SK-N-SH (cell line): ENCODE data around the gene CFAP74. TPM values are rescaled to one million over a fixed set of nuclear protein-coding genes. Genes with fewer than 3 reads are reported as not detected.

Experiments
- CTCF ChIA-PET: fragments of 300-600, 350-600 bp; formaldehyde crosslinking; extraction: SDS; loops from one replicate; lab custom pipeline; 2021; lab: Yijun Ruan, JAX
- POLR2A ChIA-PET: fragments of 350-600 bp; sonication (Branson Sonifier 250); formaldehyde crosslinking; extraction: SDS; loops from one replicate; lab custom pipeline; 2020; ENCODE audit warnings: antibody characterized with exemption, inconsistent platforms; lab: Yijun Ruan, JAX
- DNase-seq: peaks from one replicate; pipeline ENCODE4 v3.0.0; 2012
- H2AFZ ChIP-seq: fragments of 200-600 bp; sonication (generic); 2 replicates; pipeline ENCODE4 v1.8.1; 2016; ENCODE audit warnings: antibody characterized with exemption, mild to moderate bottlenecking, low read depth
- H3F3A ChIP-seq: fragments of 200-600 bp; sonication (generic); replicated peaks from 2 replicates; pipeline ENCODE3; 2016; ENCODE audit warnings: antibody characterized with exemption, mild to moderate bottlenecking; ENCODE audit not compliant: insufficient read depth
- H3K27ac ChIP-seq, 2 experiments: fragments of 200-500 bp in 1 of 2; fragments of 200-600 bp in 1 of 2; sonication (Bioruptor generic) in 1 of 2; sonication (generic), shearing (Covaris generic) in 1 of 2; 2 replicates each; pipeline versions ENCODE4 v1.5.1 to v1.6.1; 2014 to 2016; ENCODE audit warnings: low read depth in 2 of 2, inconsistent platforms in 1 of 2, low read length in 1 of 2, mild to moderate bottlenecking in 1 of 2, mixed read lengths in 1 of 2
- H3K27me3 ChIP-seq: fragments of 200-600 bp; sonication (generic), shearing (Covaris generic); 2 replicates; pipeline ENCODE4 v1.6.1; 2016; ENCODE audit warnings: mixed run types; ENCODE audit not compliant: insufficient read depth
- H3K36me3 ChIP-seq, 2 experiments: fragments of 200-500 bp in 1 of 2; fragments of 200-600 bp in 1 of 2; sonication (Bioruptor generic) in 1 of 2; sonication (generic) in 1 of 2; replicated peaks in 1 of 2; 2 replicates each; pipeline versions ENCODE3 to v1.5.1; 2014 to 2016; ENCODE audit warnings: low read length in 1 of 2, mild to moderate bottlenecking in 1 of 2; ENCODE audit not compliant: insufficient read depth in 2 of 2, control insufficient read depth in 1 of 2
- H3K4me1 ChIP-seq, 2 experiments: fragments of 200-500 bp in 1 of 2; fragments of 200-600 bp in 1 of 2; sonication (Bioruptor generic) in 1 of 2; sonication (generic), shearing (Covaris generic) in 1 of 2; 2 replicates each; pipeline versions ENCODE4 v1.5.1 to v1.6.1; 2014 to 2016; ENCODE audit warnings: low read depth in 1 of 2, low read length in 1 of 2, mixed run types in 1 of 2; ENCODE audit not compliant: insufficient read depth in 2 of 2, control insufficient read depth in 1 of 2
- H3K4me2 ChIP-seq: fragments of 200-600 bp; sonication (generic), shearing (Covaris generic); 2 replicates; pipeline ENCODE4 v1.6.1; 2017; ENCODE audit warnings: mixed run types
- H3K4me3 ChIP-seq, 2 experiments: fragments of 200-500 bp in 1 of 2; fragments of 200-600 bp in 1 of 2; sonication (Bioruptor generic) in 1 of 2; sonication (generic), shearing (Covaris generic) in 1 of 2; 2 replicates each; pipeline versions ENCODE4 v1.5.1 to v1.8.1; 2014 to 2016; ENCODE audit warnings: low read depth in 2 of 2, inconsistent platforms in 1 of 2, low read length in 1 of 2, mild to moderate bottlenecking in 1 of 2, mixed read lengths in 1 of 2, moderate library complexity in 1 of 2
- H3K79me2 ChIP-seq: fragments of 200-600 bp; sonication (generic); 2 replicates; pipeline ENCODE4 v1.8.1; 2017; ENCODE audit warnings: mild to moderate bottlenecking; ENCODE audit not compliant: insufficient read depth
- H3K9ac ChIP-seq: fragments of 200-600 bp; sonication (generic); 2 replicates; pipeline ENCODE4 v1.6.1; 2017; ENCODE audit warnings: mixed run types
- H3K9me2 ChIP-seq: fragments of 200-600 bp; sonication (generic); 2 replicates; pipeline ENCODE4 v1.6.1; 2017; ENCODE audit warnings: mixed run types
- H3K9me3 ChIP-seq: fragments of 200-600 bp; sonication (generic); 2 replicates; pipeline ENCODE4 v1.6.1; 2017; ENCODE audit warnings: mixed run types, mild to moderate bottlenecking, moderate library complexity
- H4K20me1 ChIP-seq: fragments of 200-600 bp; sonication (generic); 2 replicates; pipeline ENCODE4 v1.6.1; 2017; ENCODE audit warnings: mild to moderate bottlenecking, mixed run types; ENCODE audit not compliant: insufficient read depth
- EP300 ChIP-seq, 2 experiments: IDR thresholded peaks; 2 replicates each; pipeline versions ENCODE4 v1.4.0 to v1.6.1; 2012; ENCODE audit warnings: borderline replicate concordance in 1 of 2, low read depth in 1 of 2, low read length in 1 of 2
- FOXJ3 ChIP-seq: sonication (generic); formaldehyde crosslinking; IDR thresholded peaks from 2 replicates; pipeline ENCODE4 v1.5.1; 2020; ENCODE audit warnings: mild to moderate bottlenecking, missing genetic modification reagents
- GABPA ChIP-seq: IDR thresholded peaks from 2 replicates; pipeline ENCODE4 v1.4.0; 2012; ENCODE audit warnings: low read depth, mild to moderate bottlenecking
- JUND ChIP-seq: IDR thresholded peaks from 2 replicates; pipeline ENCODE4 v1.4.0; 2012
- MEF2A ChIP-seq: IDR thresholded peaks from 2 replicates; pipeline ENCODE4 v1.4.0; 2012; ENCODE audit warnings: low read depth, borderline replicate concordance
- NFIC ChIP-seq: IDR thresholded peaks from 2 replicates; pipeline ENCODE4 v1.4.0; 2012; ENCODE audit warnings: borderline replicate concordance
- POLR2AphosphoS5 ChIP-seq: IDR thresholded peaks from 2 replicates; pipeline ENCODE4 v1.6.1; 2012; ENCODE audit warnings: low read depth, low read length
- RAD21 ChIP-seq: IDR thresholded peaks from 2 replicates; pipeline ENCODE4 v1.6.1; 2012; ENCODE audit warnings: mild to moderate bottlenecking, low read length
- RXRA ChIP-seq: IDR thresholded peaks from 2 replicates; pipeline ENCODE4 v1.4.0; 2012; ENCODE audit warnings: low read depth, mild to moderate bottlenecking, borderline replicate concordance
- SIN3A ChIP-seq: IDR thresholded peaks from 2 replicates; pipeline ENCODE4 v1.6.1; 2012; ENCODE audit warnings: low read depth, mild to moderate bottlenecking, low read length, moderate library complexity, borderline replicate concordance
- TEAD4 ChIP-seq: IDR thresholded peaks from 2 replicates; pipeline ENCODE4 v1.4.0; 2012; ENCODE audit warnings: mild to moderate bottlenecking, borderline replicate concordance; ENCODE audit not compliant: insufficient read depth
- WGBS: methylation state at CpG from one replicate; pipeline ENCODE4 v1.1.6; 2017; ENCODE audit warnings: low lambda C conversion rate; 5-methylcytosine and 5-hydroxymethylcytosine counted together
- polyA plus RNA-seq, 3 experiments: library from polyadenylated mRNA; depleted of rRNA; stranded (reverse); fragments of >200 nt; gene quantifications; 2 replicates each; pipeline ENCODE4 v1.2.3, GENCODE V29; 2012
- TF ChIP-seq, protein P1 (sequence below): fragments of 150-350 bp; IDR thresholded peaks from 2 replicates; pipeline ENCODE4 v1.6.1; 2016; ENCODE audit warnings: mild to moderate bottlenecking, low read depth, low read length

CFAP74 gene
- polyA plus RNA-seq, 1 of the 3 experiments (the other 2 are of a cell fraction): not detected

- no peak overlapping the region for H3K4me2 ChIP-seq
- no peaks in the 10 kb centered on the region for H3K36me3 ChIP-seq
- CTCF ChIA-PET: interaction anchor here (0.8 to 7.8 kb wide), 7 partner anchors 10 to 228 kb away, joined by 3 to 152 read pairs (median 3); no protein-coding TSS in a partner anchor
- no peaks in the 10 kb centered on the region for H3F3A ChIP-seq
- 40% methylated on average over 2 of the region's 11 CpGs for WGBS
- no peak overlapping the region for H2AFZ ChIP-seq
- no peaks in the 10 kb centered on the region for H4K20me1 ChIP-seq
- TF ChIP-seq MEF2A: no peak
- TF ChIP-seq, all 33 proteins: peak for 0
- Histone ChIP-seq H3K4me3 (no peak overlapping the region), H3K9ac (no peak overlapping the region), H3K27me3 (no peaks in the 10 kb centered on the region; the same call in 1 of the 2 replicates), H3K9me2 (no peaks in the 10 kb centered on the region), H3K27ac (no peak overlapping the region; a peak in 1 of 4 replicates), H3K9me3 (no peaks in the 10 kb centered on the region), H3K4me1 (peaks cover 0 to 22% of the 10 kb centered on the region in 2 experiments; a peak in 1 of 4 replicates), H3K79me2 (no peaks in the 10 kb centered on the region)
- POLR2A ChIA-PET: no interaction called here
- no peak for DNase-seq
Measured at GRCh38 chr1:1946540-1946939, 57.0 kb downstream of the CFAP74 start.

GRCh38 chr1:1945782-1946393 is 57.7 kb downstream of the CFAP74 start:
- Histone ChIP-seq H3K4me3 (no peak overlapping the region), H3K4me2 (no peak overlapping the region), H3K9me2 (no peaks in the 10 kb centered on the region), H3K4me1 (peaks cover 0 to 22% of the 10 kb centered on the region in 2 experiments; a peak in 1 of 4 replicates), H3K9ac (no peak overlapping the region), H3K36me3 (no peaks in the 10 kb centered on the region), H3K27me3 (no peaks in the 10 kb centered on the region; the same call in 1 of the 2 replicates), H2AFZ (no peak overlapping the region), H4K20me1 (no peaks in the 10 kb centered on the region), H3F3A (no peaks in the 10 kb centered on the region), H3K9me3 (no peaks in the 10 kb centered on the region), H3K79me2 (no peaks in the 10 kb centered on the region)
- DNase-seq: no peak
- CTCF ChIA-PET: interaction anchor here (0.8 to 7.8 kb wide), 6 partner anchors 10 to 228 kb away, joined by 3 to 152 read pairs (median 3); no protein-coding TSS in a partner anchor
- WGBS: 68% methylated on average over 16 of the region's 29 CpGs
- POLR2A ChIA-PET: no interaction called here
- no peak for TF ChIP-seq RAD21
- TF ChIP-seq JUND: no peak
- TF ChIP-seq POLR2AphosphoS5: no peak
- no peak for TF ChIP-seq TEAD4
- TF ChIP-seq, protein P1, sequence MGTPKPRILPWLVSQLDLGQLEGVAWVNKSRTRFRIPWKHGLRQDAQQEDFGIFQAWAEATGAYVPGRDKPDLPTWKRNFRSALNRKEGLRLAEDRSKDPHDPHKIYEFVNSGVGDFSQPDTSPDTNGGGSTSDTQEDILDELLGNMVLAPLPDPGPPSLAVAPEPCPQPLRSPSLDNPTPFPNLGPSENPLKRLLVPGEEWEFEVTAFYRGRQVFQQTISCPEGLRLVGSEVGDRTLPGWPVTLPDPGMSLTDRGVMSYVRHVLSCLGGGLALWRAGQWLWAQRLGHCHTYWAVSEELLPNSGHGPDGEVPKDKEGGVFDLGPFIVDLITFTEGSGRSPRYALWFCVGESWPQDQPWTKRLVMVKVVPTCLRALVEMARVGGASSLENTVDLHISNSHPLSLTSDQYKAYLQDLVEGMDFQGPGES: no peak
- TF ChIP-seq NFIC: no peak
- TF ChIP-seq GABPA: no peak
- no peak for TF ChIP-seq FOXJ3
- no peak for TF ChIP-seq RXRA
- TF ChIP-seq EP300 (IDR thresholded peaks at IDR 0.05; ENCODE audit: borderline replicate concordance in 1 of 2, low read depth in 1 of 2, low read length in 1 of 2): no peak
- TF ChIP-seq SIN3A: no peak
- TF ChIP-seq, all 33 proteins: peak for 0
- no peak overlapping the region for H3K27ac ChIP-seq
